Esophagus squamous epithelium (tissue), 4 donors: ENCODE data around the gene PROCA1.

Source experiments
- CTCF ChIP-seq, 6 experiments: fragments of 450-650 bp in 4 of 6; fragments of 200-600 bp in 2 of 6; sonication (generic) in 2 of 6; IDR thresholded peaks; one replicate each; pipeline ENCODE4 v1.5.1; 2016 to 2019; ENCODE audit warnings: antibody characterized with exemption in 6 of 6, mild to moderate bottlenecking in 4 of 6, moderate library complexity in 4 of 6
- POLR2A ChIP-seq, 4 donors: fragments of 450-650 bp; IDR thresholded peaks; one replicate each; pipeline ENCODE4 v1.6.1; 2017; ENCODE audit warnings: antibody characterized with exemption in 4 of 4, mild to moderate bottlenecking in 4 of 4, moderate library complexity in 3 of 4

DNA sequence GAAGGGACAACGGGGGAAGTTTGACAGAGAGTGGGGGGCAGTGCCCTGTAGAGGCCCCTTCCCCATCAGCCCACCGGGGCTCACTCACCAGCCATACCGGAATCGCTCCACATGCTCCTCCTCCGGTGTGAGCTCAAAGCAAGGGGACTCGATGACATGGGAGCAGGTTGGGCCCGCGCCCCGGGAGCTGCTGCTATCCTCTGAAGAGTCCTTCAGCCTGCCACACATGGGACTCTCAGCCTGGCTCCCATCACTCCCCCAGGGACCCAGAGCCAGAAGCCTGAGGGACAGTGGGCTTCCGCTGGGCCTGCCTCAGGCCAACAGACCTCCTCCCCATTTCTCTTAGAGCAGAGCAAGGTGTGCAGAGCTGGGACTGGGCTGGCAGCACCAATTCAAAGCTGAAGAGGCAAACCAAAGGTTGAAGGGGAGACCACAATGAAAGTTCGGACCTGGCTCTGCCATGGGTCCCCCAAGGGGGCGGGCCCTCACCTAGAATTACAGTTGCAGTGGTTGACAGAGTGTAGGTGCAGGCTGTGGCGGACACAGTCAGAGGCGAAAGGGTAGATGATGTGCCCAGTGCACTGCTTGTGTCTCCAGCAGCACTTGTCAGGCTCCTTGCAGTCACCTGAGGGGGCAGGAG, 7.3 kb downstream of the PROCA1 start:
- TF ChIP-seq POLR2A (IDR thresholded peaks at IDR 0.05) (no peak), CTCF (IDR thresholded peaks at IDR 0.05) (no peak)
